ENCODE measurements around the gene GABRR3. TPM values are rescaled to one million over a fixed set of nuclear protein-coding genes. Genes with fewer than 3 reads are reported as not detected.

The GABRR3 gene
- total RNA-seq, 1 experiment from 2014 or later, result not detected

DNA sequence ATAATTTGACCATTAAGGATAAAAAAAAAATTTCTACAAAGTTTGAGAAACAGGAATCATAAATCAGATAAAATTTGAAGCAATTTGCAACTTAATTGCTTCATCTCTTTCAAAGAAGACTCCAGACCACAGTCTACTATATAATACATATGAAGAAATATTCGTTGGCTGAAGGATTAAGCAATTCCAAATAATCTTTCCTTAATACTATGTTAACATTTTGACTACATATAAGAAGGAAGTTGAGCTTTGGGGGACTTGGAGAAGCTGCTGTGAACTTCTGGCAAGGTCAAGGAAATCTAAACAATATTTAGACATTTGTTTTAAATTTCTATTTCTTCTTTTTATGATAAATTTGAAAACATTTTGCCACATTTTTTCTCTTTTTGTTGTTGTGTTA is 13.5 kb upstream of the GABRR3 start:
- Mint-ChIP-seq H3K9me3 (ENCODE audit: low read depth, unreplicated experiment) (no peaks in the 10 kb centered on the region), H3K4me1 (ENCODE audit: low read depth, unreplicated experiment) (no peaks in the 10 kb centered on the region), H3K4me3 (ENCODE audit: low read depth, unreplicated experiment) (no peak overlapping the region), H3K27me3 (ENCODE audit: unreplicated experiment) (no peaks in the 10 kb centered on the region), H3K27ac (ENCODE audit: unreplicated experiment) (no peak overlapping the region), H3K36me3 (ENCODE audit: insufficient read depth, unreplicated experiment) (no peaks in the 10 kb centered on the region)
- intact Hi-C loops (cut with micrococcal nuclease; ENCODE audit: unreplicated experiment), result no loop called here
- TF ChIP-seq, protein P1, sequence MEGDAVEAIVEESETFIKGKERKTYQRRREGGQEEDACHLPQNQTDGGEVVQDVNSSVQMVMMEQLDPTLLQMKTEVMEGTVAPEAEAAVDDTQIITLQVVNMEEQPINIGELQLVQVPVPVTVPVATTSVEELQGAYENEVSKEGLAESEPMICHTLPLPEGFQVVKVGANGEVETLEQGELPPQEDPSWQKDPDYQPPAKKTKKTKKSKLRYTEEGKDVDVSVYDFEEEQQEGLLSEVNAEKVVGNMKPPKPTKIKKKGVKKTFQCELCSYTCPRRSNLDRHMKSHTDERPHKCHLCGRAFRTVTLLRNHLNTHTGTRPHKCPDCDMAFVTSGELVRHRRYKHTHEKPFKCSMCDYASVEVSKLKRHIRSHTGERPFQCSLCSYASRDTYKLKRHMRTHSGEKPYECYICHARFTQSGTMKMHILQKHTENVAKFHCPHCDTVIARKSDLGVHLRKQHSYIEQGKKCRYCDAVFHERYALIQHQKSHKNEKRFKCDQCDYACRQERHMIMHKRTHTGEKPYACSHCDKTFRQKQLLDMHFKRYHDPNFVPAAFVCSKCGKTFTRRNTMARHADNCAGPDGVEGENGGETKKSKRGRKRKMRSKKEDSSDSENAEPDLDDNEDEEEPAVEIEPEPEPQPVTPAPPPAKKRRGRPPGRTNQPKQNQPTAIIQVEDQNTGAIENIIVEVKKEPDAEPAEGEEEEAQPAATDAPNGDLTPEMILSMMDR (IDR thresholded peaks at IDR 0.05; ENCODE audit: unreplicated experiment), result no peak
- DNase-seq, result no peak
- no TSS peak for BruUV-seq (replicated peaks)
- CTCF ChIA-PET, result interaction anchor here (0.8 kb wide), 1 partner anchor 18 kb away, joined by 3 read pairs; no protein-coding TSS in a partner anchor

GRCh38 chr3:98041350-98041749 is 6.2 kb upstream of the GABRR3 start:
- Mint-ChIP-seq H3K27me3 (ENCODE audit: unreplicated experiment) (peaks cover 9% of the 10 kb centered on the region), H3K4me3 (ENCODE audit: low read depth, unreplicated experiment) (no peak overlapping the region), H3K27ac (ENCODE audit: unreplicated experiment) (no peak overlapping the region), H3K36me3 (ENCODE audit: insufficient read depth, unreplicated experiment) (no peaks in the 10 kb centered on the region), H3K9me3 (ENCODE audit: low read depth, unreplicated experiment) (no peaks in the 10 kb centered on the region), H3K4me1 (ENCODE audit: low read depth, unreplicated experiment) (no peaks in the 10 kb centered on the region)
- intact Hi-C loops (cut with micrococcal nuclease; ENCODE audit: unreplicated experiment), result no loop called here
- TF ChIP-seq, protein P1 (IDR thresholded peaks at IDR 0.05; ENCODE audit: unreplicated experiment), result no peak
- CTCF ChIA-PET, result no interaction called here
- no peak for DNase-seq
- no TSS peak for BruUV-seq (replicated peaks)

- Mint-ChIP-seq H3K4me3 (ENCODE audit: low read depth, unreplicated experiment) (peak overlapping the region; percentile 71), H3K27ac (ENCODE audit: unreplicated experiment) (no peak overlapping the region), H3K9me3 (ENCODE audit: low read depth, unreplicated experiment) (no peaks in the 10 kb centered on the region), H3K4me1 (ENCODE audit: low read depth, unreplicated experiment) (no peaks in the 10 kb centered on the region), H3K27me3 (ENCODE audit: unreplicated experiment) (peaks cover 9% of the 10 kb centered on the region), H3K36me3 (ENCODE audit: insufficient read depth, unreplicated experiment) (no peaks in the 10 kb centered on the region)
- intact Hi-C loops (cut with micrococcal nuclease; ENCODE audit: unreplicated experiment), result loop anchor here (1.0 to 2.0 kb wide), 3 partner anchors 146 to 533 kb away; no protein-coding TSS in a partner anchor
- TF ChIP-seq, protein P1 (IDR thresholded peaks at IDR 0.05; ENCODE audit: unreplicated experiment), result peak; percentile 69
- CTCF ChIA-PET, result no interaction called here
- peak; percentile 65 for DNase-seq
- no TSS peak for BruUV-seq (replicated peaks)
These were observed 4.4 kb upstream of the GABRR3 start for GRCh38 chr3:98039322-98040024.

GRCh38 chr3:98038876-98039275 is 3.8 kb upstream of the GABRR3 start:
- CTCF ChIA-PET, result interaction anchor here (1.1 kb wide), 1 partner anchor 150 kb away, joined by 3 read pairs; no protein-coding TSS in a partner anchor
- peaks cover 9% of the 10 kb centered on the region for H3K27me3 Mint-ChIP-seq (ENCODE audit: unreplicated experiment)
- no peaks in the 10 kb centered on the region for H3K9me3 Mint-ChIP-seq (ENCODE audit: low read depth, unreplicated experiment)

More at GRCh38 chr3:98038876-98039275, 3.8 kb upstream of the GABRR3 start:
- H3K27ac Mint-ChIP-seq (ENCODE audit: unreplicated experiment), result no peak overlapping the region
- TF ChIP-seq, protein P1 (IDR thresholded peaks at IDR 0.05; ENCODE audit: unreplicated experiment), result no peak
- intact Hi-C loops (cut with micrococcal nuclease; ENCODE audit: unreplicated experiment), result loop anchor here (1.0 to 2.0 kb wide), 3 partner anchors 146 to 534 kb away; no protein-coding TSS in a partner anchor
- no peaks in the 10 kb centered on the region for H3K36me3 Mint-ChIP-seq (ENCODE audit: insufficient read depth, unreplicated experiment)
- DNase-seq, result no peak
- peak overlapping the region; percentile 71 for H3K4me3 Mint-ChIP-seq (ENCODE audit: low read depth, unreplicated experiment)
- no TSS peak for BruUV-seq (replicated peaks)
- H3K4me1 Mint-ChIP-seq (ENCODE audit: low read depth, unreplicated experiment), result no peaks in the 10 kb centered on the region

All from Calu3 (cell line).